Thyroid gland (tissue), 4 donors: ENCODE data around the gene FAM78A. TPM values are rescaled to one million over a fixed set of nuclear protein-coding genes. Genes with fewer than 3 reads are reported as not detected.

ENCODE experiments used
- DNase-seq, 2 donors: peaks; one replicate each; pipeline ENCODE4 v3.0.0-alpha.2; 2019
- H3K27ac ChIP-seq, 3 donors: fragments of 200-600 bp; sonication (generic); 1 replicate in 2 of 3; 2 replicates in 1 of 3; pipeline ENCODE4 v1.5.1; 2016 to 2019; ENCODE audit warnings: mild to moderate bottlenecking in 1 of 3, moderate library complexity in 1 of 3
- H3K27me3 ChIP-seq: fragments of 200-600 bp; sonication (generic); one replicate; pipeline ENCODE4 v1.5.1; 2019
- H3K36me3 ChIP-seq, 2 donors: fragments of 200-600 bp; sonication (generic); one replicate each; pipeline ENCODE4 v1.5.1; 2016 to 2019
- H3K4me1 ChIP-seq, 2 donors: fragments of 200-600 bp; sonication (generic); one replicate each; pipeline ENCODE4 v1.5.1; 2017 to 2019
- H3K4me3 ChIP-seq, 3 donors: fragments of 200-600 bp; sonication (generic); replicated peaks in 1 of 3; 1 replicate in 2 of 3; 2 replicates in 1 of 3; pipeline ENCODE4 v1.5.1; 2016; ENCODE audit warnings: mild to moderate bottlenecking in 1 of 3
- H3K9me3 ChIP-seq: fragments of 200-600 bp; sonication (generic); one replicate; pipeline ENCODE4 v1.5.1; 2017
- CTCF ChIP-seq, 6 experiments: fragments of 200-600 bp in 3 of 6; fragments of 450-650 bp in 3 of 6; sonication (generic) in 3 of 6; IDR thresholded peaks; one replicate each; pipeline ENCODE4 v1.5.1; 2016 to 2019; ENCODE audit warnings: antibody characterized with exemption in 6 of 6, mild to moderate bottlenecking in 2 of 6, inconsistent platforms in 1 of 6, moderate library complexity in 1 of 6
- POLR2A ChIP-seq, 2 donors: fragments of 450-650 bp; IDR thresholded peaks; one replicate each; pipeline ENCODE4 v1.6.1; 2017; ENCODE audit warnings: antibody characterized with exemption in 2 of 2, mild to moderate bottlenecking in 2 of 2, moderate library complexity in 1 of 2
- WGBS, 2 donors: methylation state at CpG; one replicate each; pipeline ENCODE4 v1.1.5; 2017; 5-methylcytosine and 5-hydroxymethylcytosine counted together
- intact Hi-C: fragments of 100-400 bp; cut with DNase I; formaldehyde crosslinking; loops from one replicate; pipeline ENCODE4 v1.15.1; 2023
- total RNA-seq, 4 donors: library from RNA; depleted of rRNA; stranded (reverse); fragments of >200 nt; gene quantifications; one replicate each; pipeline ENCODE4 v1.2.3, GENCODE V29; 2016

FAM78A gene
- total RNA-seq, 4 donors from 2014 or later: 1.1 to 3.4 (median 1.6) TPM

- H3K9me3 ChIP-seq: no peaks in the 10 kb centered on the region
- WGBS, 2 donors: 44 to 60% methylated on average over 9 of the region's 9 CpGs
- H3K27ac ChIP-seq: no peak overlapping the region
- H3K4me1 ChIP-seq: peaks cover 0 to 15% of the 10 kb centered on the region in 2 donors
- intact Hi-C loops: no loop called here
- H3K27me3 ChIP-seq: no peaks in the 10 kb centered on the region
- DNase-seq: peak; percentile 28 to 49
- H3K36me3 ChIP-seq: peaks cover 10 to 19% of the 10 kb centered on the region in 2 donors
- TF ChIP-seq POLR2A (IDR thresholded peaks at IDR 0.05) (no peak), CTCF (IDR thresholded peaks at IDR 0.05) (no peak)
- H3K4me3 ChIP-seq: no peak overlapping the region
Observed at GRCh38 chr9:131227112-131227958, 49.0 kb downstream of the FAM78A start.

- intact Hi-C loops: no loop called here
- Histone ChIP-seq H3K4me1 (peaks cover 0 to 15% of the 10 kb centered on the region in 2 donors), H3K27ac (no peak overlapping the region), H3K27me3 (no peaks in the 10 kb centered on the region), H3K4me3 (no peak overlapping the region), H3K36me3 (peaks cover 0 to 9% of the 10 kb centered on the region in 2 donors), H3K9me3 (no peaks in the 10 kb centered on the region)
- WGBS, 2 donors: 81 to 84% methylated on average over 3 of the region's 3 CpGs
- no peak for TF ChIP-seq CTCF (IDR thresholded peaks at IDR 0.05)
- TF ChIP-seq POLR2A (IDR thresholded peaks at IDR 0.05): no peak
- DNase-seq: no peak
Observed at GRCh38 chr9:131226226-131226625, 50.1 kb downstream of the FAM78A start.

GRCh38 chr9:131222460-131222859 is 53.9 kb downstream of the FAM78A start:
- peaks cover 0 to 5% of the 10 kb centered on the region in 2 donors for H3K4me1 ChIP-seq
- WGBS, 2 donors: 93 to 96% methylated on average over 6 of the region's 6 CpGs
- H3K36me3 ChIP-seq: peaks cover 0 to 3% of the 10 kb centered on the region in 2 donors
- no peaks in the 10 kb centered on the region for H3K9me3 ChIP-seq
- no peak overlapping the region for H3K4me3 ChIP-seq
- intact Hi-C loops: no loop called here
- DNase-seq: no peak
- no peak for TF ChIP-seq POLR2A (IDR thresholded peaks at IDR 0.05)
- TF ChIP-seq CTCF (IDR thresholded peaks at IDR 0.05): no peak
- H3K27ac ChIP-seq: no peak overlapping the region
- no peaks in the 10 kb centered on the region for H3K27me3 ChIP-seq

GRCh38 chr9:131220485-131220884 is 55.8 kb downstream of the FAM78A start:
- TF ChIP-seq POLR2A (IDR thresholded peaks at IDR 0.05): no peak
- TF ChIP-seq CTCF (IDR thresholded peaks at IDR 0.05): no peak
- WGBS, 2 donors: 84 to 86% methylated on average over 2 of the region's 2 CpGs
- DNase-seq: no peak
- no peak overlapping the region for H3K27ac ChIP-seq
- intact Hi-C loops: no loop called here
- H3K4me3 ChIP-seq: no peak overlapping the region
- H3K4me1 ChIP-seq: no peaks in the 10 kb centered on the region
- H3K36me3 ChIP-seq: peaks cover 0 to 7% of the 10 kb centered on the region in 2 donors
- H3K27me3 ChIP-seq: no peaks in the 10 kb centered on the region
- H3K9me3 ChIP-seq: no peaks in the 10 kb centered on the region

- no peak for DNase-seq
- Histone ChIP-seq H3K36me3 (peaks cover 0 to 8% of the 10 kb centered on the region in 2 donors), H3K4me3 (no peak overlapping the region), H3K4me1 (no peaks in the 10 kb centered on the region), H3K9me3 (no peaks in the 10 kb centered on the region), H3K27me3 (no peaks in the 10 kb centered on the region), H3K27ac (no peak overlapping the region)
- 84 to 86% methylated on average over 5 of the region's 5 CpGs for WGBS, 2 donors
- intact Hi-C loops: no loop called here
- no peak for TF ChIP-seq POLR2A (IDR thresholded peaks at IDR 0.05)
Observed at GRCh38 chr9:131218370-131218769, 57.9 kb downstream of the FAM78A start.
